ENCODE data around the gene ACAD9.
"Not testable (repeated sequence)": the region's sequence is repeated elsewhere in the genome, so short reads cannot be mapped to it uniquely, and the experiment has no call there.

Gene ACAD9

DNA sequence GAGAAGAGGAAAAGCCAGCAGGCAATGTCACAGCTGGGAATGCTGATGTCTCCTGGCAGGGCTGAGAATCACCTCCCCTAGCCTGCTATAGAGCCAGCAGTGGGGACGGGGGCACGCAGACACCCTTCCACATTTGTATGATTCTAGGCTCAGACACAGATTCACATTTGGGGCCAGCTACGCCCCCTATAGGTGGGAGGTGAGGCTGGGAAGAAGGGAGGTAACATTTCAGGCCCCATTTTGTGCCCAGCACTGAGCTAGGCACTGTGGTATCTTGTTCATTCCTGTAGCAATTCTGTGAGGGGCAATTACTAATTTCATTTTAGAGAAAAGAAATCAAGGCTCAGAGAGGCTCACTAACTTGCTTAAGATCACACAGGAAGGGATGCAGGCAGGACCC is 15.9 kb upstream of the ACAD9 start:
- DNase-seq, result no peak

DNA sequence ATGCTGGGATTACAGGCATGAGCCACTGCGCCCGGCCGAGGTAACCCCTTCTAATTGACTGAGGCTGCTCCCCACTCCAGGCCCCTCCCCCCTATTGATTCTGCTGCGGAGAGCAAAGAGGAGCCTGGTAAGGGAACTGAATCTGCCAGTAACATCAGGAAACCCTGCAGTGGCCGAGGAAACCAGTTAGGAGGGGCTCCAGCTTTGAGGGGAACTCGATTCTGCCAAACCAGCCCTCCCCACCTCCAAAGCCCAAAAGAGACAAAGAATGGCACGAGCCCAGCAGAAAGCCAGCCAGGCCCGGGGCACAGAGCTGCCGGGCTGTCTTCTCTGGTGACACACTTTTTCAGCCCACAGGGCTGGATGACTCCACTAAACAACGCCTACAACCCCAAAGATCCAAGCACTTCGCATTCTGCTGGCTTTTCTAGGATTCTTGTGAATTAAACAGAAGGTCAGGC is 15.0 kb upstream of the ACAD9 start:
- DNase-seq, result no peak

DNA sequence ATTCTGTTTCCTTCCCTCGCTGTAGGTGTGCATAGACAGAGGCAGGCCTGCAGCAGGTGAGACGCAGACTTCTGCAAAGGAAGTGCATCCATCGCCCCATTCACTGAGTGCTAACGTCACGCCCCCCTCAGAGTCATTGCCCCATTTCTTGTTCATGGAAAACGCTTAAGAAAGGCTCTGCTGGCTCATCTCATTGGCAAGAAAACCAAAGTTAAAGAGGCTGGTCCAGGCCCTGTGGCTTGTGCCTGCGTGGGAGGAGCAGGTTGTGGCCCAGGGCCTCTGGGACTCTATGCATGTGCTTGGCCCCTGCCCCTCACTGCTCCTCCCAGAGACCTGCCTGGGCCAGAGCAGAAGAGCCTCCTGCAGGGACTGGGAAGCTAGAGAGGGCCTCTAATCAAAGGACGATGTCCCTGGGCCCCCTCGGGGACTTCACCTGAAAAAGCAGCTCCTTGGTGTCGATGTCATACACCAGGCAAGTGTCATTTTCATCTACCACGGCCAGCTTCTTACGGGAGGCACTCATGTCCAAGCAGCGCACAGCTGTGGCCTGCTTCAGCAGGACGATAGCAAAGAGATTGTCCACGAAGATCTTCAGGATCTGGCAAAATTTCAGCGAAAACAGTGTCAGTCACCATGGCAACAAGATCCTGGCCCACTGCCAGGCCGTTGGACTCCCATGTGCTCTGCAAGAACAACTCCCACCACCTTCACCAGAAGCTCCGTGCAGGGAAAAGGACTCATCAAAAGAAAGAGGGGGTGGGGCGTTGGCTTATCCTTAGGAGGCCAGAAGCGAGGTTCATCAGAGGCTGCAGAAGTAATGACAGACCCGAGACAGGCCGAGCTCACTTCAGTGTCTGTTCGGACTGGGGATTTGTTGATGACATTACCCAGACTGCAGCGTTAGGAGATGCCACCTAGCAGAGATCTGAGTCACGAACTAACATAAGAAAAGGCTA is 14.3 kb upstream of the ACAD9 start:
- not testable (repeated sequence) for DNase-seq

DNA sequence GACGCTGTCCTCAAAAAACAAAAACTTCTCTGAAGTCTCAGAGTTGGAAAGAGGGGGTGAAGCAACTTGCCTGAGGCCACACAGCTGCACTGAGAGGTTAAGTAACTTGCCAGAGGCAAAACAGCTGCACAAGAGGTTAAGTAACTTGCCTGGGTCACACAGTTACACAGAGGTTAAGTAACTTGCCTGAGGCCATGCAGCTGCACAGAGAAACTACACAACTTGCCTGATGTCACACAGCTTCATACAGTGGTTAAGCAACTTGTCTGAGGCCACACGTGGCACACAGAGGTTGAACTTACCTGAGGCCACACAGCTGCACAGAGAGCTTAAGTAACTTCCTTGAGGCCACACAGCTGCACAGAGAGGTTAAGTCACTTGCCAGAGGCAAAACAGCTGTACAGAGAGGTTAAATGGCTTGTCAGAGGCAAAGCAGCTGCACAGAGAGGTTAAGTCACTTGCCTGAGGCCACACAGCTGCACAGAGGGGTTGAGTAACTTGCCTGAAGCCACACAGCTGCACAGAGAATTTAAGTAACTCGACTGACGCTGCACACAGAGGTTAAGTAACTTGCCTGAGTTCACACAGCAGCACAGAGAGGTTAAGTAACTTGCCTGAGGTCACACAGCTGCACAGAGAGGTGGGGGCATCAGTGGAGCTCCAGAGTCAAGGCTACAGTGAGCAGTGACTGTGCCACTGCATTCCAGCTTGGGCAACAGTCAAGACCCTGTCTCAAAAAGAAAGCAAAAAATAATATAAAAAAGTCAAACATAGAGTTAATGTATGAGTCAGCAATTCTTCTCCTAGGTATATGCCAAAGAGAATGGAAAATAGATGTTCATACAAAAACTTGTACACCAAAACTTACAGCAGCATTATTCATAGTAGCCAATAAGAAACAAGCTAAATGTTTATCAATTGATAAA is 12.0 kb upstream of the ACAD9 start:
- DNase-seq, result no peak

DNA sequence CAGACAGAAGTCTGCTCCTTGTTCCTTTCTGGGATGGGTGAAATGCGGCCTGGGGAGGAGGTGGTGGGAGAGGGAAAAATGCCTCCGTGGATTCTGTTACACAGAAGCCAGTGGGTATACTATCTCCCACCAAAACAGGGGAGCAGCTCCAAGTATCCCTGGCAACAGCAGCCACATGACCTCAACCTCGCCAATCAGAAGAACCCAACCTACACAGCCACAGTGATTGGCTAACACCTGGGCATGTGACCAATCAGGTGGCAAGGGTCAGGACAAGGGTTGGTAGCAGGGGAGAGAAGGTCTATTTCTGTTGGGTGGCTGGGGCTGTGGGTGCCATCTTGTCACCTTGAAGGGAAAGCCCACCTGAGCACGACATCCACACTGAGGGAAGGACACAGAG is 9.1 kb upstream of the ACAD9 start:
- DNase-seq, result no peak

DNA sequence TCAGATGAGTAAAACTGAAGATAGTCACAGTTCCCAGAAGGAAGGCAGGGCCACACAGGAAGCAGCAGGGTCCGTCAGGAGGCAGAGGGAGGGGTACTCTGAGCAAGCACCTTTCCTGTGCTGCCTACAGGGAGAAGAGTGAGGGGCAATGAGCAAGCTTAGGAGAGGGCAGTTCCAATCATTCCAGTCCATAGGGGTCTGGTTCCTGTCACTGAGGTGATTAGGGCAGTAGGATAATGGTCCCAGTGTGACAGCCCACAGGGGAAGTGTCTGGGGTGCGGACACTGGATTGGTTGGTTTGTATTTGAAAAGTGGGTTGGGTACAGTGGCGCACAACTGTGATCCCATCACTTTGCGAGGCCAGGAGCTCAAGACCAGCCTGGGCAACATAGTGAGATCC is 7.1 kb upstream of the ACAD9 start:
- DNase-seq, result no peak

DNA sequence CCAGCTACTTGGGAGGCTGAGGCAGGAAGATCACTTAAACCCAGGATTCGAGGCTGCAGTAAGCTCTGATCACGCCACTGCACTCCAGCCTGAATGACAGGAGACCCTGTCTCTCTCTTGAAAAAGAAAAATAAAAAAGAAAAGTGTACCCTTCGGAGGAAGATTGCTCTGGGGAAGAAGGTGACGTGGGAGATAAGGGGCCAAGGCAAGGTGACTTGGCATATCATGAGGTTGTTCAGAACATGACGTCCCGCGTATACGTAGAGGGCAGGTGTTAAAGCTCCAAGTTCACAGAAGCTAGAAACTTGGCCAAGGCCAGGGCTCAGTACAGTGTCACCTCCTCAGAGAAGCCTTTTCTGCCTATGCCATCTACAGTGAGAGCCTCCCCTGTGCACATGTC is 6.7 kb upstream of the ACAD9 start:
- no peak for DNase-seq

DNA sequence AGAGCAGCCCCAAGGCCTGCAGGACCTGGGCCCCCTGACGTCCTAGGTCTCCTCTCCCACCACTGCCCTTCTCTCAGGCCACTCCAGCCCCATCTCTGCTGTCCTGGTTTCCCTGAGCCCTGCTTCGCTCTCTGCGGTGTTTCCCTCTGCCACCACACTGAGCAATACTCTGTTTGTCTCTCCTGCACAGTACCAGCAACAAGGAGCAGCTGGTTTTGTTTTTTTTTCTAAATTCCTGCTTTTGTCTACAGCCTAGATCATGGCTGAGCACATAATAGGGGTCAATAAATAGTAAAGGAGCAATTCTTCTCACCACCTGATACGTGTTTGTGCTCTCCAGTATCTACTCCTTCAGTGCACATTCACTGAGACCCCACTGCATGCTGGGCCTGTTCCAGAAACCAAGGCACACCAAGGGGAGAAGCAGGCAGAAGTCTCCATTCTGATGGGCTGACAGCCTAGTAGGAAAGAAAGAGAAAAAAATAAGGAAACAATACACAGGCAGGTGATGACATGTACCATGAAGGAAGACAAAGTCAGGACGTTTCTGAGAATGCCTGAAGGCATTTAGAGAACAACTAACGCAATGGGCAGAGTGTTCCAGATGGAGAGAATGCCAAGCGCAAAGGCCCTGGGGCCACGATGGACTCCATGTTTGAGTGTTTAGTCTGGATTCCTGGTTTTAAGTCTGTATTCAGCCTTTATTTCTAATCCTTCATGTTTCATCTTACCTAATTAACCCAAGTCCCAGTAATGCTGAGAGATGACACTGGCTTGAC is 6.0 kb upstream of the ACAD9 start:
- no peak for DNase-seq

DNA sequence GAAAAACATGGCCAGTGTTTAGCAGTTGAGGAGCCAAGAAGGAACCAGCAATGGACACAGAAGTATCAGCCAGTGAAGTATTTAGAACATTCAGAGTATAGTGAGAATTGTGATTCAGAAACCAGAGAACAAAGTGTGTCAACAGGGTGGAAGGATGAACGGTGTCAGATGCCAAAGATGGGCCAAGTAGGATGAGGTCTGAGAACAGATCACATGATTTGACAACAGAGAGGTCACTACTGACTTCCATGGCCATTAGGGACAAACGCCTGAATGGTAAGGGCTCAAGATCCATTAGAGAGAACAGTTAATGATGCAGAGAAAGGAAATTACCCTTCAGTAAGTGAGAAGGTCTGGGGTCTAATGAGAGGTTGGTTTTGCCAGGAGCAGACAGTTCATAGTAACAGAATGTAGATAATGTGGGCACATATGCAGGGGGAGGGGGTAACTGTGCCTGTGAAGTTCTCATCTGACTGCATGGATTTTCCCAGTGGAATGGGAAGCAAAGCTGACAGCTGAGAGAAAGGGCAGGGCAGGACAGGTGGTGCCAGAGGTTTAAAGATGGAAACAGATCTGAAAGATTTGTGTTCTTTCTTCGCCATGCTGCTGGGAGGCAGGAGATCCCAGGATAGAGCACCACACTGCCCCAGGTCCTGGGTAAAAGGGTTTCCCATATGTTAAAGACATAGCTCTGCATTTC is 4.8 kb upstream of the ACAD9 start:
- no peak for DNase-seq

DNA sequence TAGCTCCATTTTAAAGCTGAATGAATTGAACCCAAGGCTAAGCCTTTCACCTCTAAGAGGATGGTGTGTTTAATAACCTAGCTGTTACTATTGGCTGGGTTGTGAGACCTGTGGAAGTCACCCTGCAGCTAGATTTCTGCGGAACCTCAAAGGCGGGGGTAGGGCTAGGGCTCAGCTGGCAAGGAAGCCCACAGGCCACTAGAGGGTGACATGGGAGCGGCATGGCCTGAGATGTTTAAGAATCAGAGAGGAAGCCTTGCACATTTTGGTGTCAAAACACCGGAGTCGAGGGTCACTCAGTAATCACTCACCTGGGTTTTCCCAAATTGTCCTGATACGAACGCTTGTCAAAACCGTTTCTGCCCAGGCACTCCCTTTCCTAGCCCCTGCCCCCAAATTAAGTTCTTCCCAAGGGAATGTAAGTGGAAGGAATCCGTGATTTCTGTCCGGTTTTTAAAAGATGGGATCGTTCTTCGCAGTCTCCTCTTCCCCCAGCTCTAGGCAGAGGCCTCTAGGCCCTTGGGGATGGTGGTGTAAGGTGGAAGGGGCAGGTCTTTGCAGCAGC is 3.8 kb upstream of the ACAD9 start:
- DNase-seq, result no peak

DNA sequence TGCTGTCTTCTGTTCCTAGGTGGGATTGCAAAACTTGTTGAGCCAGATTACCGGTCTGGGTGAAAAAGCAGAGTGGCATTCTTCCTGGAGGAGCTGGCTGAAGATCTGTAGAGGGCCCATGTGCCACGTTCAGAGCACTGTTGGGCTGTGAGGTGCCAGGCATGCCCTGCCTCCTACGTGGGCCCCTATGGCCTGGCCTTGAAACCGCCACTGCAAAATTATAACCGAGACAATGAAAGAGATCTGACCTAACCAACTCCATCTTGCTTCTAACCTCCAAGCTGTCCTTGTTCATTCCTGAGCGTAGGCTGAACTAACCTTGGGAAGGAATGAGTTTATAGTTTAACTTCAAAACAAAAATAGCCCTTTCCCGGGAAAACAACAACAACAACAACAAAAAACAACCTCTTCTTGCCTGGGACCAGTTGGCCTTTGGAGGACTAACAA is 1.4 kb upstream of the ACAD9 start:
- DNase-seq, result no peak

DNA sequence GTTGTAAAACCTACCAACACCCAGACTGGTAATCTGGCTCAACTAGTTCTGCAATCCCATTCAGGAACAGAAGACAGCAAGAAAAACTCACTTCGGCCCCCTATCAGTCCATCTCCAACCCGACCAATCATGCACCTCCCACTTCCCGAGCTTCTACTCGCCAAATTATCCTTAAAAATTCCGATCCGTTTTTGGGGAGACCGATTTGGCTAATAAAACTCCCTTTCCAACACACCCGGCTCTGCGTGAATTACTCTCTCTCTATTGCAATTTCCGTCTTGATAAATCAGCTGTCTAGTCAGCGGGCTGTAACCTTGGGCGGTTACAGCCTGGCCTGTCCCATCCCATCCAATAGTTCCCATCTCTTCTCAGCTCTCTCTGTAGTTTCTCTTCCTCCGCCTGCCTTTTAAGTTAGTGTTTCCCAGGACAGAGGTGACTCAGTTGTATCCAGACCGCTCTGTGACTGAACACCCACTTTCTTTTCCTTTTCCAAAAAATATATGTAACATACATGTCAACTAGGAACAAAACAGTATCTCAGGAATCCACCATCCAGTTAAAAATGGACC is 780 bp upstream of the ACAD9 start:
- DNase-seq, result no peak

DNA sequence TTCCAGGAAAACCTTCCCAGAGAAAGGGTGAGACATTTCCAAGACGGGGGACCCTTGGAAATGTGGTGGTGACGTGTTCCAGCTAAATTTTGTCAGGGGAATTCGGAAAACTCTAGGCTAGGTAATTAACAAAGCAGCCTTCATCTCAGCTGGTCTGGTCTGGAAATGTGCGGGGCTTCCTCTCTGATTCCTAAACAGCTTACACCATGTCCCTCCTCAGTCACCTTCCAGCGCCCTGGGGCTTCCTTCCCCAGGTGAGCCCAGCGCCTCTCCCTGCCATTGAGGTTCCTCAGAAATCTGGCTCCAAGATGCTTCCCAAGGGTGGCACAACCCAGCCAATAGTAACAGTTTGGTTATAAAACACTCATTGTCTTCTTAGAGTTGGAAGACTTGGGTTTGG is 571 bp downstream of the ACAD9 start:
- no peak for DNase-seq

DNA sequence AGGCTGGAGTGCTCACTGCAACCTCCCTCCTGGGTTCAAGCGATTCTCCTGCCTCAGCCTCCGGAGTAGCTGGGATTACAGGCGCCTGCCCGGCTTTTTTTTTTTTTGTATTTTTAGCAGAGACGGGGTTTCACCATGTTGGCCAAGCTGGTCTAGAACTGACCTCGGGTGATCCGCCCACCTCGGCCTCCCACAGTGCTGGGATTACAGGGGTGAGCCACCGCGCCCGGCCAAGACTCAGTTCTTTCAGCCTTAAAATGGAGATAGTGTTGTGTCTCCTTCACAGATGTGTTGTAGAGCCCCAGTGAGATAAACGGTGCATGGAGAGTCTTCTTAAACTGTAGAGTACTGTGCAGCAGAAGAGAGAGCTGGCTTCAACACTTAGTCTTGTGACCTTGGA is 1.0 kb downstream of the ACAD9 start:
- not testable (repeated sequence) for DNase-seq

DNA sequence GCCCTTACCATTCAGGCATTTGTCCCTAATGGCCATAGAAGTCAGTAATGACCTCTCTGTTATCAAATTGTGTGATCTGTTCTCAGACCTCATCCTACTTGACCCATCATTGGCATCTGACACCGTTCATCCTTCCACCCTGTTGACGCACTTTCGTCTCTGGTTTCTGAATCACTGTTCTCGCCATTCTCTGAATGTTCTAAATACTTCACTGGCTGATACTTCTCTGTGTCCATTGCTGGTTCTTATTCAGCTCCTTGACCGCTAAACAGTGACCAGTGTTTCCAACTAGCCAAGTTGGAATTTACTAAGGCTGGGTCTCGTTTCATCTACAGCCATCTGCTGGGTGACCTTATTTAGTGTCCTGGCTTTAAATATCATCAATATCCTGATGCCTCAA is 2.2 kb downstream of the ACAD9 start:
- no peak for DNase-seq

DNA sequence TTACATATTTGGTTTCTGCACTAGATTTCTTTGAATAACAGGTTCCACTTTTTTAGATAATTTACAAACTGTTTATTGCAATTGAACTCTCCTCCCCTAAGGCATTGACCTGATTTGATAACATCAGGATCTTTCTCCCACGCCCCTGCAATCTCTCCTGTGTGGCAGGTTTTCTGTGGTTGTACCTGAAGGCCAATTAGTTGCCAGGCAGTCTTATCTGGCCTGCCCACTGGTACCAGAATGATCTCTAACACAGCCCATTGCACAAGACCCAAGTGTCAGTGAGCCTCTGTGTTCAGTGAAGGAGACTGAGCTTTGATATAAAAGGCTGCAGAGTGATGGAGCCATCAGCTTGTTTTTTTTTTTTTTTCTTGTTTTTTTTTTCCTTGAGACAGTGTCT is 3.3 kb downstream of the ACAD9 start:
- no peak for DNase-seq

DNA sequence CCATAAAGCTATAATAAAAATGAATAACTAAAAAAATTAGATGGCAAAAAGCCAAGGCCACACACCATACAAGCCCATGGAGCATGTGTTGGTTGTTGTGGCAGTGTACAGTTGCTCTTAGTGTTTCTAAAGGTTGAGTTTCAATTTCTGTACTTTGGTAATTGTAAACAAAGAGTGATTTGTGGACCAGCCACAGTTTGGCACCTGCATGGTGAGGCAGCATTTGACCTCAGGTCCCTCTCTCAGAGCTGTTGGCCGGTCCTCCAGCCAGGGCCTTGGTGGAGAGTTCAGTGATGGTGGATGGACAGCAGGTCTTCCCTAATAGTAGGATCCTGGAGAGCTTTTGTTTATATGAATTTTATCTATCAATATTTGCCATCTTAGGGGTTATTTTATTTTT is 5.6 kb downstream of the ACAD9 start:
- DNase-seq, result no peak

DNA sequence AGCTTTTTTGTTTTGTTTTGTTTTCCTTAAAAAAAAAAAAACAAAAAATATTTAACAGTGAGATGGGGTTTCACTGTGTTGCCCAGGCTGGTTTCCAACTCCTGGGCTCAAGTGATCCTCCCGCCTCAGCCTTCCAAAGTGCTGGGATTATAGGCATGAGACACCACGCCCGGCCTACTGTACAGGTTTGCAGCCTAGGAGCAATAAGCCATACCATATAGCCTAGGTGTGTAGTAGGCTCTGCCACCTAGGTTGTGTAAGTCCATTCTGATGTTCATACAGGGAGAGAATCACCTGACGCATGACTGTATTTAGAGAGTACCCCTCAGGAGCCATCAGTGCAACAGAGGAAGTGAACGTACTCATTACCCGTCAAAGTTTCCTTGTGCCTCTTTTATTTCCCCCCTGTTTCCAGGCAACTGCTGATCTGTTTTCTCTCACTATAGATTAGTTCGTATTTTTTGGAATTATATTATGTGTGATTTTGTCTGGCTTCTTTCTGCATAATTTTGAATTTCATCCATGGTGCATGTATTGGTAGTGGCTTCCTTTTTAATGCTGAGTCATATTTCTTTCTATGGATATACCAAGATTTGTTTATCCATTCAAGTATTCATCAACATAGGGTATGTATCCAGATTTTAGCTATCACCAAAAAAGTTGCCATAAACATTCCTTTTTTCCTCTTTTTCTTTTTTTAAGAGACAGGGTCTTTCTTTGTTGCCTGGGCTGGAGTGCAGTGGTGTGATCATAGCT is 9.9 kb downstream of the ACAD9 start:
- no peak for DNase-seq

DNA sequence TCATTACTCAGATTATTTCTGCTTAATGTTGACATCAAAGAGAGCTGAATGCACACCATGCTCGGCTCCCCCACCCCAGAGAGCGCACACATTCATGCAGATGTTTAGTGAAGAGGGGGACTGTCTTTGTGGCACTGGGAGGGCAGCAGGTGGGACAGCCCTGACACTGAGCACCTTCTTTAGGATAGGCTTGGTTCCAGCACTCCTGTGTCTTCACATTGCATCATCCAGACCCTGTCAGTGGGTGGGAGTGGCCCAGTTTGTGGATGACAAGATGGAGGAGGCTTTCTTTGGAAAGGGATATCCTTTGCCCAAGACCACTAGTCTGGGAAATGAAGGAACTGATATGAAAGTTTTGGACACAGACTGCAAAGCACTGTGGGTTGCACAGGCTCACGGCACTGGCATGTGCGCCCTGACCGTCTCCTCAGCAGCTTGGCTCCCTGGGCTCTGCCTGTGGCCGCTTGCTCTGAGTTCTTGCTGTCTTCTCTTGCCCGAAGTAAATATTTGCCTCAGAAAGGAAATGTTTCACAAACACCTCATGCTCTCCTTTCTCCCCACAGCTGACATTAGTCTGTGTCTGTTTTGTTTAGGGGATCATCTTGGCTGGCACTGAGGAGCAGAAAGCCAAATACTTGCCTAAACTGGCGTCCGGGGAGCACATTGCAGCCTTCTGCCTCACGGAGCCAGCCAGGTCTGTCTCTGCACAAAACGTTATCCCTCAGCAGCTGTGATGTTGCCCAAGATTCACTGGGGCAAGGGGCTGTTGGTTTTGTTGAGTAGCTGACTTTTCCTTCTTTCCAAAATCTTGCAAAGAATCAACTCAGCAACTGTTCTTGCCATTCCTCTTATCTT is 16.6 kb downstream of the ACAD9 start:
- DNase-seq, result no peak

DNA sequence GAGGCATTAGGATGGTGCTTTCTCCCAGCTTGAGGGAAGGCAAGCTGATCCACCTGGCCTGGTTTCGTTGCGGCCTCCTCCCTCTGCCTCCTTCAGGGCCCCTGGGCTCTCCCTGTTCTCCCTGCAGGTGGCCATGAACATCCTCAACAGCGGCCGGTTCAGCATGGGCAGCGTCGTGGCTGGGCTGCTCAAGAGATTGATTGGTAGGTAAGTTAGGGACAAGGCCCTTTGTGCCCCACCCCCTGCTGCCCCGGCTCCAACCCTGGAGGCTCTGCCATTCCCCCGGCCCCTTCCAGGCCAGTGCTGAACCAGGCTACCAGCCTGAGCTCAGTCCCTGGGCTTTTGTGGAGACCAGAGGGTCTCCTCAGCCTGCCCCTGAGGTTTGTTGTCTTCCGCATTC is 23.0 kb downstream of the ACAD9 start:
- DNase-seq, result no peak
